Measurements from ENCODE around the gene TPCN2.
"Not testable (repeated sequence)": the region's sequence is repeated elsewhere in the genome, so short reads cannot be mapped to it uniquely, and the experiment has no call there.

TPCN2 gene

GRCh38 chr11:69133251-69133650 lies 84.5 kb downstream of the TPCN2 start:
- DNase-seq: no peak

GRCh38 chr11:69134182-69134581 lies 85.5 kb downstream of the TPCN2 start:
- not testable (repeated sequence) for DNase-seq

GRCh38 chr11:69134957-69135356 lies 86.2 kb downstream of the TPCN2 start:
- DNase-seq: no peak

- DNase-seq: no peak
Measured at GRCh38 chr11:69135420-69136363, 87.0 kb downstream of the TPCN2 start.

GRCh38 chr11:69136471-69136870 lies 87.7 kb downstream of the TPCN2 start:
- no peak for DNase-seq

GRCh38 chr11:69137151-69137844 lies 88.6 kb downstream of the TPCN2 start:
- no peak for DNase-seq

- no peak for DNase-seq
Measured at GRCh38 chr11:69138265-69138664, 89.5 kb downstream of the TPCN2 start.

GRCh38 chr11:69140161-69140560 lies 91.4 kb downstream of the TPCN2 start:
- DNase-seq: not testable (repeated sequence)

GRCh38 chr11:69140635-69141034 lies 91.9 kb downstream of the TPCN2 start:
- no peak for DNase-seq

- DNase-seq: no peak
Measured at GRCh38 chr11:69141742-69142141, 93.0 kb downstream of the TPCN2 start.

- no peak for DNase-seq
Measured at GRCh38 chr11:69142895-69143294, 94.2 kb downstream of the TPCN2 start.

- no peak for DNase-seq
Measured at GRCh38 chr11:69144316-69145049, 95.8 kb downstream of the TPCN2 start.

- no peak for DNase-seq
Measured at GRCh38 chr11:69145050-69145380, 96.3 kb downstream of the TPCN2 start.

- no peak for DNase-seq
Measured at GRCh38 chr11:69148377-69148762, 99.6 kb downstream of the TPCN2 start.

GRCh38 chr11:69148806-69149205 lies 100.1 kb downstream of the TPCN2 start:
- no peak for DNase-seq

- not testable (repeated sequence) for DNase-seq
Measured at GRCh38 chr11:69149338-69150045, 100.8 kb downstream of the TPCN2 start.

GRCh38 chr11:69150175-69150574 lies 101.4 kb downstream of the TPCN2 start:
- DNase-seq: no peak

GRCh38 chr11:69151836-69152235 lies 103.1 kb downstream of the TPCN2 start:
- no peak for DNase-seq

- no peak for DNase-seq
Measured at GRCh38 chr11:69152733-69153421, 104.1 kb downstream of the TPCN2 start.

GRCh38 chr11:69153661-69154060 lies 104.9 kb downstream of the TPCN2 start:
- no peak for DNase-seq

- DNase-seq: no peak
Measured at GRCh38 chr11:69154211-69154913, 105.6 kb downstream of the TPCN2 start.

- no peak for DNase-seq
Measured at GRCh38 chr11:69154938-69155301, 106.2 kb downstream of the TPCN2 start.
